ENCODE measurements around the gene PHF12. TPM values are rescaled to one million over a fixed set of nuclear protein-coding genes. Genes with fewer than 3 reads are reported as not detected.

The PHF12 gene
- total RNA-seq, 1 donor from 2014 or later: 40.0 TPM

- Histone ChIP-seq H3K4me1 (no peaks in the 10 kb centered on the region), H3K27ac (no peak overlapping the region), H3K36me3 (no peaks in the 10 kb centered on the region), H3K4me3 (no peak overlapping the region), H3K27me3 (no peaks in the 10 kb centered on the region), H3K9me3 (no peaks in the 10 kb centered on the region)
- TF ChIP-seq CTCF (IDR thresholded peaks at IDR 0.05): no peak
- intact Hi-C loops (cut with DNase I): no loop called here
- no peak for ATAC-seq
- no peak for DNase-seq
Measured at GRCh38 chr17:28867276-28867675, 84.0 kb downstream of the PHF12 start.

GRCh38 chr17:28865946-28866752 is 85.2 kb downstream of the PHF12 start:
- Histone ChIP-seq H3K27ac (no peak overlapping the region), H3K36me3 (peaks cover 5% of the 10 kb centered on the region), H3K4me1 (no peaks in the 10 kb centered on the region), H3K27me3 (no peaks in the 10 kb centered on the region), H3K4me3 (no peak overlapping the region), H3K9me3 (no peaks in the 10 kb centered on the region)
- peak; percentile 32 for ATAC-seq
- intact Hi-C loops (cut with DNase I): no loop called here
- DNase-seq: no peak
- no peak for TF ChIP-seq CTCF (IDR thresholded peaks at IDR 0.05)

GRCh38 chr17:28864991-28865849 is 86.1 kb downstream of the PHF12 start:
- Histone ChIP-seq H3K36me3 (peaks cover 14% of the 10 kb centered on the region), H3K27me3 (no peaks in the 10 kb centered on the region), H3K9me3 (no peaks in the 10 kb centered on the region), H3K4me3 (no peak overlapping the region), H3K27ac (no peak overlapping the region), H3K4me1 (no peaks in the 10 kb centered on the region)
- intact Hi-C loops (cut with DNase I): no loop called here
- no peak for DNase-seq
- peak; percentile 41 for ATAC-seq
- no peak for TF ChIP-seq CTCF (IDR thresholded peaks at IDR 0.05)

- intact Hi-C loops (cut with DNase I): no loop called here
- H3K36me3 ChIP-seq: peaks cover 27% of the 10 kb centered on the region
- H3K4me1 ChIP-seq: no peaks in the 10 kb centered on the region
- no peak for DNase-seq
- no peaks in the 10 kb centered on the region for H3K9me3 ChIP-seq
- ATAC-seq: no peak
- H3K4me3 ChIP-seq: no peak overlapping the region
- H3K27ac ChIP-seq: no peak overlapping the region
- no peaks in the 10 kb centered on the region for H3K27me3 ChIP-seq
- TF ChIP-seq CTCF (IDR thresholded peaks at IDR 0.05): no peak
Measured at GRCh38 chr17:28863953-28864352, 87.4 kb downstream of the PHF12 start.

GRCh38 chr17:28862561-28862960 is 88.8 kb downstream of the PHF12 start:
- no peak for TF ChIP-seq CTCF (IDR thresholded peaks at IDR 0.05)
- H3K4me3 ChIP-seq: no peak overlapping the region
- ATAC-seq (no peak), DNase-seq (no peak)
- H3K9me3 ChIP-seq: no peaks in the 10 kb centered on the region
- H3K36me3 ChIP-seq: peaks cover 40% of the 10 kb centered on the region
- no peaks in the 10 kb centered on the region for H3K27me3 ChIP-seq
- no peak overlapping the region for H3K27ac ChIP-seq
- H3K4me1 ChIP-seq: no peaks in the 10 kb centered on the region
- intact Hi-C loops (cut with DNase I): no loop called here
